Testis (tissue), 2 donors: ENCODE results near the gene JCAD.

Experiments used
- CTCF ChIP-seq, 3 experiments: fragments of 450-650 bp in 2 of 3; fragments of 200-600 bp in 1 of 3; sonication (generic) in 1 of 3; IDR thresholded peaks; one replicate each; pipeline ENCODE4 v1.5.1; 2016 to 2019; ENCODE audit warnings: antibody characterized with exemption in 3 of 3, mild to moderate bottlenecking in 2 of 3, moderate library complexity in 1 of 3
- POLR2A ChIP-seq: fragments of 450-650 bp; IDR thresholded peaks from one replicate; pipeline ENCODE4 v1.6.1; 2017; ENCODE audit warnings: antibody characterized with exemption, mild to moderate bottlenecking, moderate library complexity

- TF ChIP-seq POLR2A = no peak
- TF ChIP-seq CTCF (IDR thresholded peaks at IDR 0.05) = no peak
Observed at GRCh38 chr10:30058570-30059132, 735 bp downstream of the JCAD start.
